ENCODE measurements around the gene ABCC5. TPM values are rescaled to one million over a fixed set of nuclear protein-coding genes. Genes with fewer than 3 reads are reported as not detected.

ABCC5 gene
- total RNA-seq, 1 experiment from 2014 or later: 37.6 TPM

- no peak overlapping the region for H2AK5ac ChIP-seq (ENCODE audit: insufficient read length, low read length)
- H4K8ac ChIP-seq (replicated peaks; ENCODE audit: insufficient read length, low read depth, low read length): no peak overlapping the region
- no peaks in the 10 kb centered on the region for H3K4me1 ChIP-seq (ENCODE audit: insufficient read depth, low read length)
- H3K27me3 ChIP-seq (ENCODE audit: insufficient read depth, low read length): no peaks in the 10 kb centered on the region
- H2BK120ac ChIP-seq (ENCODE audit: low read depth, low read length, poor library complexity, severe bottlenecking): no peak overlapping the region
- no peak overlapping the region for H2BK20ac ChIP-seq (ENCODE audit: low read depth, low read length, poor library complexity, severe bottlenecking)
- no peak overlapping the region for H3K14ac ChIP-seq (ENCODE audit: insufficient read depth, low read length)
- DNase-seq: no peak
- H3K4me3 Mint-ChIP-seq: no peak overlapping the region
- H3K18ac ChIP-seq (ENCODE audit: insufficient read length, low read depth, low read length): no peak overlapping the region
- H3K23ac ChIP-seq (ENCODE audit: insufficient read length, low read depth, low read length): no peak overlapping the region
- H3K4me2 ChIP-seq (ENCODE audit: insufficient read depth, insufficient read length, low read length): no peak overlapping the region
- no peaks in the 10 kb centered on the region; a peak in 1 of 7 replicates for H3K36me3 Mint-ChIP-seq (ENCODE audit: insufficient read depth in 1 of 3, low read depth in 3 of 3)
- H3T11ph ChIP-seq (ENCODE audit: low read length): no peak overlapping the region
- no peaks in the 10 kb centered on the region; the same call in 1 of the 2 replicates for H3K27me3 Mint-ChIP-seq (ENCODE audit: low read depth)
- H3K27ac Mint-ChIP-seq: no peak overlapping the region; a peak in 1 of 7 replicates
- H2BK15ac ChIP-seq (ENCODE audit: low read depth, low read length): no peak overlapping the region
- no peaks in the 10 kb centered on the region for H3K9me3 ChIP-seq (ENCODE audit: control insufficient read depth, low read depth, low read length)
- no peaks in the 10 kb centered on the region for H3K79me1 ChIP-seq (ENCODE audit: insufficient read depth, low read depth, low read length, poor library complexity, severe bottlenecking)
- H4K91ac ChIP-seq (ENCODE audit: insufficient read length, low read depth, low read length): no peak overlapping the region
- no peak overlapping the region for H2BK5ac ChIP-seq (ENCODE audit: insufficient read length, low read length)
- H3K4ac ChIP-seq (ENCODE audit: low read depth, low read length): no peak overlapping the region
- TF ChIP-seq CTCF (conservative IDR thresholded peaks at IDR 0.05): no peak
- H3K23me2 ChIP-seq (ENCODE audit: insufficient read length, low read depth, low read length, poor library complexity, severe bottlenecking): no peaks in the 10 kb centered on the region
- WGBS (ENCODE audit: extremely low coverage, insufficient read length, low lambda C conversion rate): no CpG with 5 or more reads among the region's 1 CpG
- H3K56ac ChIP-seq (ENCODE audit: insufficient read length, low read depth, low read length): no peak overlapping the region
- no peak overlapping the region for H2BK12ac ChIP-seq (ENCODE audit: insufficient read length, low read depth, low read length)
- H2AFZ ChIP-seq (ENCODE audit: low read length): no peak overlapping the region
- H3K79me2 ChIP-seq (ENCODE audit: insufficient read depth, low read length): no peaks in the 10 kb centered on the region
- no peak overlapping the region for H3K27ac ChIP-seq (ENCODE audit: insufficient read length, low read depth, low read length)
- H3K9me3 Mint-ChIP-seq: no peaks in the 10 kb centered on the region
- H4K20me1 ChIP-seq (ENCODE audit: control insufficient read depth, insufficient read depth, insufficient read length): no peaks in the 10 kb centered on the region
- H4K5ac ChIP-seq (ENCODE audit: insufficient read length, low read depth, low read length): no peak overlapping the region
- no peak overlapping the region for H3K9ac ChIP-seq (ENCODE audit: extremely low read depth, insufficient read length, low read length)
- peaks cover 0 to 10% of the 10 kb centered on the region in 2 experiments; a peak in 2 of 4 replicates for H3K4me1 Mint-ChIP-seq
Observed at GRCh38 chr3:184042617-184043016, 24.9 kb upstream of the ABCC5 start.
